ENCODE measurements around the gene UGT1A10.

UGT1A10 gene

GRCh38 chr2:233758141-233758540 is 121.9 kb downstream of the UGT1A10 start:
- ChIA-PET POLR2A (no interaction called here), CTCF (no interaction called here)
- peaks cover 0 to 6% (median 2%) of the 10 kb centered on the region in 5 experiments for H3K27me3 ChIP-seq (replicated peaks in 2 of 5; ENCODE audit: control insufficient read depth in 4 of 5, insufficient read depth in 5 of 5, low read length in 4 of 5)
- H3K27ac ChIP-seq (ENCODE audit: insufficient read depth in 1 of 2, low read depth in 1 of 2, low read length in 2 of 2, poor library complexity in 1 of 2, severe bottlenecking in 2 of 2): no peak overlapping the region
- no peaks in the 10 kb centered on the region for H3K4me1 ChIP-seq (ENCODE audit: control extremely low read depth in 1 of 4, control insufficient read depth in 4 of 4, insufficient read depth in 4 of 4, low read length in 3 of 4)
- H3K4me3 ChIP-seq (ENCODE audit: control insufficient read depth in 1 of 7, extremely low read depth in 1 of 7, insufficient read depth in 4 of 7, low read depth in 2 of 7, low read length in 6 of 7): no peak overlapping the region
- H3K9me3 ChIP-seq (ENCODE audit: control extremely low read depth in 1 of 5, control insufficient read depth in 4 of 5, insufficient read depth in 2 of 5, low read depth in 1 of 5, low read length in 4 of 5): no peaks in the 10 kb centered on the region
- H3K36me3 ChIP-seq (ENCODE audit: control insufficient read depth in 4 of 4, insufficient read depth in 4 of 4, low read length in 3 of 4): no peaks in the 10 kb centered on the region
- no peak for DNase-seq

DNA sequence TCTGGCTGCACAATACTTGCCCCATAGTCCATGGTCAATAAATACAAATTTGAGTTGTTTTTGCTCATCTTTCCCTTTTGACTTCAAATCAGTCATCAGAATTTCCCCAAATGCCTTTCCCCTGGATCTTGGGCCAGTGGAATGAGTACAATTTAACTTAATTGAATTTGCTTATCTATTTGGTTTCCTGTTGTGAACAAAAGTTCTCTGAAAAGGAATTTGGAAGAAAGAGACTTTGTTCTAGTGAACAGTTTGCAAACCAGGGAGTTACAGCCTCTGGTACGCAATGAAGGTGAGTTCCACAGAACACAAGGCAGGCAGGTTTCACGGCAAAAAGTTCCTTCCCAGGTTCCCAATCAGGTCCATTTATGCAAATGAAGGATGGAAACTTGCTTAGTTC is 122.6 kb downstream of the UGT1A10 start:
- H3K27ac ChIP-seq (ENCODE audit: insufficient read depth in 1 of 2, low read depth in 1 of 2, low read length in 2 of 2, poor library complexity in 1 of 2, severe bottlenecking in 2 of 2): no peak overlapping the region
- no peaks in the 10 kb centered on the region for H3K9me3 ChIP-seq (ENCODE audit: control extremely low read depth in 1 of 5, control insufficient read depth in 4 of 5, insufficient read depth in 2 of 5, low read depth in 1 of 5, low read length in 4 of 5)
- no peaks in the 10 kb centered on the region for H3K4me1 ChIP-seq (ENCODE audit: control extremely low read depth in 1 of 4, control insufficient read depth in 4 of 4, insufficient read depth in 4 of 4, low read length in 3 of 4)
- CTCF ChIA-PET: interaction anchor here (0.6 kb wide), 1 partner anchor 409 kb away, joined by 3 read pairs; no protein-coding TSS in a partner anchor
- no peaks in the 10 kb centered on the region for H3K36me3 ChIP-seq (ENCODE audit: control insufficient read depth in 4 of 4, insufficient read depth in 4 of 4, low read length in 3 of 4)
- DNase-seq: no peak
- POLR2A ChIA-PET: no interaction called here
- no peak overlapping the region for H3K4me3 ChIP-seq (ENCODE audit: control insufficient read depth in 1 of 7, extremely low read depth in 1 of 7, insufficient read depth in 4 of 7, low read depth in 2 of 7, low read length in 6 of 7)
- WGBS (ENCODE audit: insufficient coverage): 100% methylated on average over 2 of the region's 2 CpGs
- H3K27me3 ChIP-seq (replicated peaks in 2 of 5; ENCODE audit: control insufficient read depth in 4 of 5, insufficient read depth in 5 of 5, low read length in 4 of 5): peaks cover 0 to 10% (median 2%) of the 10 kb centered on the region in 5 experiments

GRCh38 chr2:233760043-233760442 is 123.8 kb downstream of the UGT1A10 start, which contains the start of gene UGT1A1:
UGT1A1 (plus strand) TSS chr2:233760270; CDS start chr2:233760288, 18 bp downstream.
- peaks cover 0 to 17% (median 4%) of the 10 kb centered on the region in 5 experiments for H3K27me3 ChIP-seq (replicated peaks in 2 of 5; ENCODE audit: control insufficient read depth in 4 of 5, insufficient read depth in 5 of 5, low read length in 4 of 5)
- H3K4me3 ChIP-seq (ENCODE audit: control insufficient read depth in 1 of 7, extremely low read depth in 1 of 7, insufficient read depth in 4 of 7, low read depth in 2 of 7, low read length in 6 of 7): no peak within 1 kb of the TSS
- no peak within 1 kb of the TSS for H3K27ac ChIP-seq (ENCODE audit: insufficient read depth in 1 of 2, low read depth in 1 of 2, low read length in 2 of 2, poor library complexity in 1 of 2, severe bottlenecking in 2 of 2)
- no peaks in the 10 kb centered on the region for H3K9me3 ChIP-seq (ENCODE audit: control extremely low read depth in 1 of 5, control insufficient read depth in 4 of 5, insufficient read depth in 2 of 5, low read depth in 1 of 5, low read length in 4 of 5)
- no peaks in the 10 kb centered on the region for H3K36me3 ChIP-seq (ENCODE audit: control insufficient read depth in 4 of 4, insufficient read depth in 4 of 4, low read length in 3 of 4)
- H3K4me1 ChIP-seq (ENCODE audit: control extremely low read depth in 1 of 4, control insufficient read depth in 4 of 4, insufficient read depth in 4 of 4, low read length in 3 of 4): no peaks in the 10 kb centered on the region
- POLR2A ChIA-PET: no interaction called here
- DNase-seq: no peak
- CTCF ChIA-PET: no interaction called here
- 100% methylated on average over 1 of the region's 6 CpGs for WGBS (ENCODE audit: insufficient coverage)

DNA sequence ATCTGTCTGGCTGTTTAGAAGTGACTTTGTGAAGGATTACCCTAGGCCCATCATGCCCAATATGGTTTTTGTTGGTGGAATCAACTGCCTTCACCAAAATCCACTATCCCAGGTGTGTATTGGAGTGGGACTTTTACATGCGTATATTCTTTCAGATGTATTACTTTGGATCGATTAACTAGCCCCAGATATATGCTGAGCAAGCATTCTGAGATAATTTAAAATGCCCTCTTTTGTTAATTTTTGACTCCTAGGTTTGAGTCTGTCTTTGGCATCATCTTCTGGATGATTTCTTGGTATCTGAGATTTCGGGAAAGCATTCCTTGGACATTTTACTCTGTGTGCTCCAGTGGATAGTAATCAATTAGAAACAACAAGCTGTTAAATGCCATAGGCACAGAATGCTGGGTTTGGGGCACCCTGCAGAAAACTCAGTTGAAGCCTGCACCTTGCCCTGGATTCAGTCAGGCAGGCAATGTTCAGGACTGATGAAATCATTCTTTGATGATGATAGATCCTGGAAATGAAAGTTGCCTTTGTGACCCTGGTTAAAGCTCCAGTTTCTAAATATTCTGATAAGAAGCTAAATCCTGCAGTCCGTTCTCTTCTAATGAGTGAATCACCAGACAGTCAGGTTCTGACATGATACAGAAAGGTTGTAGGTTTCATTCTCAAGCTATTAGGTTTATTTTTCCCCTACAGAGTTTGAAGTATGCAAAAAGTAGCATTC is 125.0 kb downstream of the UGT1A10 start:
- ChIA-PET CTCF (no interaction called here), POLR2A (no interaction called here)
- DNase-seq: no peak
- no peak overlapping the region for H3K4me3 ChIP-seq (ENCODE audit: control insufficient read depth in 1 of 7, extremely low read depth in 1 of 7, insufficient read depth in 4 of 7, low read depth in 2 of 7, low read length in 6 of 7)
- H3K27ac ChIP-seq (ENCODE audit: insufficient read depth in 1 of 2, low read depth in 1 of 2, low read length in 2 of 2, poor library complexity in 1 of 2, severe bottlenecking in 2 of 2): no peak overlapping the region
- H3K9me3 ChIP-seq (ENCODE audit: control extremely low read depth in 1 of 5, control insufficient read depth in 4 of 5, insufficient read depth in 2 of 5, low read depth in 1 of 5, low read length in 4 of 5): no peaks in the 10 kb centered on the region
- 100% methylated on average over 2 of the region's 4 CpGs for WGBS (ENCODE audit: insufficient coverage)
- no peaks in the 10 kb centered on the region for H3K4me1 ChIP-seq (ENCODE audit: control extremely low read depth in 1 of 4, control insufficient read depth in 4 of 4, insufficient read depth in 4 of 4, low read length in 3 of 4)
- H3K27me3 ChIP-seq (replicated peaks in 2 of 5; ENCODE audit: control insufficient read depth in 4 of 5, insufficient read depth in 5 of 5, low read length in 4 of 5): peaks cover 0 to 18% (median 4%) of the 10 kb centered on the region in 5 experiments
- no peaks in the 10 kb centered on the region for H3K36me3 ChIP-seq (ENCODE audit: control insufficient read depth in 4 of 4, insufficient read depth in 4 of 4, low read length in 3 of 4)

DNA sequence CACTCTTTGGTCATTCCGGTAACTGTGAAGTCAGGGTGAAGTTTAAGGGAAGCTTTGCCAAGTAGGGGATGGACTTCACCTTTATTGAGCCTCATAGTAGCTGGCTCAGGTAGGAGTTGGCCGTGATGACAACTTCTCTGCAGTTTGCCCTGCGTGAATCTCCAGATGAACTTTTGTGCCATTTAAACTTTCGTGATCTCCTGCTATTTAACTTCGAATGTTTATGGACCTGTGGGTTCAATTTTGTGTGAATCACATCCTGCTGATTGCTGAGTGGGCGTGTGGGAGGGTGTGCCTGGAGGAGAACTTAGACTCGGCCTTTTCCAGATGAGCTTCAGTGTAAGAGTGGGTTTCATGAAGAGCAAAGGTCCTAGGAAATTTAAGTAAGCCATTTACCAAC is 128.0 kb downstream of the UGT1A10 start:
- 88% methylated on average over 7 of the region's 7 CpGs for WGBS (ENCODE audit: insufficient coverage)
- H3K36me3 ChIP-seq (ENCODE audit: control insufficient read depth in 4 of 4, insufficient read depth in 4 of 4, low read length in 3 of 4): no peaks in the 10 kb centered on the region
- H3K27ac ChIP-seq (ENCODE audit: insufficient read depth in 1 of 2, low read depth in 1 of 2, low read length in 2 of 2, poor library complexity in 1 of 2, severe bottlenecking in 2 of 2): no peak overlapping the region
- CTCF ChIA-PET: no interaction called here
- POLR2A ChIA-PET: no interaction called here
- H3K27me3 ChIP-seq (replicated peaks in 2 of 5; ENCODE audit: control insufficient read depth in 4 of 5, insufficient read depth in 5 of 5, low read length in 4 of 5): peaks cover 0 to 20% (median 6%) of the 10 kb centered on the region in 5 experiments
- no peaks in the 10 kb centered on the region for H3K4me1 ChIP-seq (ENCODE audit: control extremely low read depth in 1 of 4, control insufficient read depth in 4 of 4, insufficient read depth in 4 of 4, low read length in 3 of 4)
- no peak for DNase-seq
- no peak overlapping the region for H3K4me3 ChIP-seq (ENCODE audit: control insufficient read depth in 1 of 7, extremely low read depth in 1 of 7, insufficient read depth in 4 of 7, low read depth in 2 of 7, low read length in 6 of 7)
- no peaks in the 10 kb centered on the region for H3K9me3 ChIP-seq (ENCODE audit: control extremely low read depth in 1 of 5, control insufficient read depth in 4 of 5, insufficient read depth in 2 of 5, low read depth in 1 of 5, low read length in 4 of 5)

- no peaks in the 10 kb centered on the region for H3K4me1 ChIP-seq (ENCODE audit: control extremely low read depth in 1 of 4, control insufficient read depth in 4 of 4, insufficient read depth in 4 of 4, low read length in 3 of 4)
- no peaks in the 10 kb centered on the region for H3K9me3 ChIP-seq (ENCODE audit: control extremely low read depth in 1 of 5, control insufficient read depth in 4 of 5, insufficient read depth in 2 of 5, low read depth in 1 of 5, low read length in 4 of 5)
- peaks cover 0 to 20% (median 6%) of the 10 kb centered on the region in 5 experiments for H3K27me3 ChIP-seq (replicated peaks in 2 of 5; ENCODE audit: control insufficient read depth in 4 of 5, insufficient read depth in 5 of 5, low read length in 4 of 5)
- 89% methylated on average over 3 of the region's 3 CpGs for WGBS (ENCODE audit: insufficient coverage)
- no peak overlapping the region for H3K4me3 ChIP-seq (ENCODE audit: control insufficient read depth in 1 of 7, extremely low read depth in 1 of 7, insufficient read depth in 4 of 7, low read depth in 2 of 7, low read length in 6 of 7)
- H3K36me3 ChIP-seq (ENCODE audit: control insufficient read depth in 4 of 4, insufficient read depth in 4 of 4, low read length in 3 of 4): no peaks in the 10 kb centered on the region
- DNase-seq: no peak
- H3K27ac ChIP-seq (ENCODE audit: insufficient read depth in 1 of 2, low read depth in 1 of 2, low read length in 2 of 2, poor library complexity in 1 of 2, severe bottlenecking in 2 of 2): no peak overlapping the region
- ChIA-PET CTCF (no interaction called here), POLR2A (no interaction called here)
These were observed 128.5 kb downstream of the UGT1A10 start for GRCh38 chr2:233764761-233765160.

DNA sequence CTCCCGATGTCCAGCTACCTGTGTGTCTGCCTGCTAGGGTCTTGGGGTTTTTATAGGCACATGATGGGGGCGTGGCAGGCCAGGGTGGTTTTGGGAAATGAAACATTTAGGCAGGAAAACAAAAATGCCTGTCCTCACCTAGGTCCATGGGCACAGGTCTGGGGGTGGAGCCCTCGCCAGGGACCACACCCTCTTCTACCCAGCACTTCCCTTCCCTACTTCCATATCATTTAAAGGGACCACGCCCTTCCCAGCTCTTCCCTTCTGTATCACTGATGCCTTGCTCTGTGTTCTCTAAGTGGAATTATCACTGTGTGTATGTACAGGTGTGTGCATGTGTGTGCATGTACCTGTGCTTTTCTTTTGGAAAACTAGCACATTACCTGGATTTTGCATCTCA is 130.2 kb downstream of the UGT1A10 start:
- 100% methylated on average over 1 of the region's 4 CpGs for WGBS (ENCODE audit: insufficient coverage)
- POLR2A ChIA-PET: no interaction called here

More for the DNA sequence above, 130.2 kb downstream of the UGT1A10 start:
- Histone ChIP-seq H3K4me3 (ENCODE audit: control insufficient read depth in 1 of 7, extremely low read depth in 1 of 7, insufficient read depth in 4 of 7, low read depth in 2 of 7, low read length in 6 of 7) (no peak overlapping the region), H3K27me3 (replicated peaks in 2 of 5; ENCODE audit: control insufficient read depth in 4 of 5, insufficient read depth in 5 of 5, low read length in 4 of 5) (peaks cover 0 to 20% (median 8%) of the 10 kb centered on the region in 5 experiments), H3K36me3 (ENCODE audit: control insufficient read depth in 4 of 4, insufficient read depth in 4 of 4, low read length in 3 of 4) (no peaks in the 10 kb centered on the region), H3K27ac (ENCODE audit: insufficient read depth in 1 of 2, low read depth in 1 of 2, low read length in 2 of 2, poor library complexity in 1 of 2, severe bottlenecking in 2 of 2) (no peak overlapping the region), H3K4me1 (ENCODE audit: control extremely low read depth in 1 of 4, control insufficient read depth in 4 of 4, insufficient read depth in 4 of 4, low read length in 3 of 4) (no peaks in the 10 kb centered on the region), H3K9me3 (ENCODE audit: control extremely low read depth in 1 of 5, control insufficient read depth in 4 of 5, insufficient read depth in 2 of 5, low read depth in 1 of 5, low read length in 4 of 5) (no peaks in the 10 kb centered on the region)
- CTCF ChIA-PET: no interaction called here
- DNase-seq: no peak

All from common myeloid progenitor, CD34-positive (primary cell).